GM12892 (cell line): ENCODE results near the gene LIN54.
A peak's percentile ranks its signal among the peaks of the same experiment; 100 is the strongest.
"Not testable (repeated sequence)": the region's sequence is repeated elsewhere in the genome, so short reads cannot be mapped to it uniquely, and the experiment has no call there.

Experiments used
- DNase-seq: peaks from one replicate; pipeline ENCODE4 v3.0.0; 2011; ENCODE audit not compliant: insufficient read length
- FAIRE-seq: peaks from 2 replicates; lab custom pipeline; 2011; peaks lifted over from hg19 to GRCh38; lab: Jason Lieb, UNC
- POLR2A ChIP-seq: IDR thresholded peaks from 2 replicates; pipeline ENCODE4 v1.6.1; 2011; ENCODE audit warnings: low read depth, low read length, control low read depth
- POLR2AphosphoS5 ChIP-seq: IDR thresholded peaks from 2 replicates; pipeline ENCODE4 v1.6.1; 2011; ENCODE audit warnings: low read depth, low read length, control low read depth
- TAF1 ChIP-seq: IDR thresholded peaks from 2 replicates; pipeline ENCODE4 v1.6.1; 2011; ENCODE audit warnings: low read depth, mild to moderate bottlenecking, control low read depth, low read length, borderline replicate concordance

Gene LIN54

GRCh38 chr4:83025563-83025962 lies 14.9 kb upstream of the LIN54 start:
- FAIRE-seq = peak; percentile 21
- TF ChIP-seq TAF1 = no peak
- TF ChIP-seq POLR2AphosphoS5 = no peak

GRCh38 chr4:83024233-83024632 lies 13.6 kb upstream of the LIN54 start:
- TF ChIP-seq TAF1 = no peak
- no peak for TF ChIP-seq POLR2AphosphoS5
- TF ChIP-seq POLR2A = no peak
- no peak for FAIRE-seq
- no peak for DNase-seq

More at GRCh38 chr4:83025563-83025962, 14.9 kb upstream of the LIN54 start:
- no peak for DNase-seq

GRCh38 chr4:83023599-83023998 lies 13.0 kb upstream of the LIN54 start:
- DNase-seq, FAIRE-seq: not testable (repeated sequence)

GRCh38 chr4:83022724-83023450 lies 12.3 kb upstream of the LIN54 start:
- FAIRE-seq (no peak), DNase-seq (no peak)
- no peak for TF ChIP-seq TAF1
- TF ChIP-seq POLR2A = no peak
- TF ChIP-seq POLR2AphosphoS5 = no peak

- no peak for TF ChIP-seq TAF1
- no peak for TF ChIP-seq POLR2AphosphoS5
- no peak for TF ChIP-seq POLR2A
- DNase-seq (no peak), FAIRE-seq (peak; percentile 80)
Observed at GRCh38 chr4:83019794-83020494, 9.3 kb upstream of the LIN54 start.

GRCh38 chr4:83013902-83014301 lies 3.3 kb upstream of the LIN54 start:
- TF ChIP-seq POLR2A (no peak), TAF1 (no peak), POLR2AphosphoS5 (no peak)
- no peak for FAIRE-seq

GRCh38 chr4:83013420-83013867 lies 2.8 kb upstream of the LIN54 start:
- TF ChIP-seq POLR2AphosphoS5 = no peak
- no peak for TF ChIP-seq TAF1
- TF ChIP-seq POLR2A = no peak
- peak; percentile 63 for FAIRE-seq
- no peak for DNase-seq

More at GRCh38 chr4:83013902-83014301, 3.3 kb upstream of the LIN54 start:
- no peak for DNase-seq

GRCh38 chr4:83012687-83013419 lies 2.2 kb upstream of the LIN54 start:
- FAIRE-seq (peak; percentile 96), DNase-seq (peak; percentile 82)
- TF ChIP-seq TAF1 = no peak
- TF ChIP-seq POLR2A = peak; percentile 52; the same call in 1 of the 2 replicates

GRCh38 chr4:83012200-83012686 lies 1.6 kb upstream of the LIN54 start:
- no peak for TF ChIP-seq TAF1
- TF ChIP-seq POLR2A = no peak
- TF ChIP-seq POLR2AphosphoS5 = no peak
- DNase-seq (no peak), FAIRE-seq (no peak)

GRCh38 chr4:83011689-83012199 lies 1.1 kb upstream of the LIN54 start:
- FAIRE-seq (no peak), DNase-seq (no peak)
- TF ChIP-seq TAF1 (no peak), POLR2AphosphoS5 (no peak), POLR2A (no peak)

- TF ChIP-seq POLR2AphosphoS5 = no peak
- no peak for TF ChIP-seq POLR2A
- no peak for TF ChIP-seq TAF1
- FAIRE-seq (no peak), DNase-seq (no peak)
Observed at GRCh38 chr4:83010111-83010521, 507 bp downstream of the LIN54 start.

- DNase-seq (no peak), FAIRE-seq (no peak)
- TF ChIP-seq POLR2A (no peak), TAF1 (no peak), POLR2AphosphoS5 (no peak)
Observed at GRCh38 chr4:83009529-83009928, 1.1 kb downstream of the LIN54 start.

- FAIRE-seq, DNase-seq: not testable (repeated sequence)
Observed at GRCh38 chr4:83003044-83003791, 7.4 kb downstream of the LIN54 start.
